Left ventricle myocardium inferior (tissue), 1 donor: Measurements from ENCODE around the gene CPA2. TPM values are rescaled to one million over a fixed set of nuclear protein-coding genes. Genes with fewer than 3 reads are reported as not detected.

Experiments
- DNase-seq: peaks from one replicate; pipeline ENCODE4 v3.0.0-alpha.2; 2020
- H3K27ac ChIP-seq: fragments of 200-600 bp; replicated peaks from 2 replicates; pipeline ENCODE4 v1.8.0; 2021
- H3K27me3 ChIP-seq: fragments of 200-600 bp; 2 replicates; pipeline ENCODE4 v1.8.0; 2021; ENCODE audit warnings: low read depth
- H3K36me3 ChIP-seq: fragments of 200-600 bp; 2 replicates; pipeline ENCODE4 v1.8.0; 2021
- H3K4me1 ChIP-seq: fragments of 200-600 bp; 2 replicates; pipeline ENCODE4 v1.8.0; 2021
- H3K4me3 ChIP-seq: fragments of 200-600 bp; 2 replicates; pipeline ENCODE4 v1.8.0; 2021; ENCODE audit warnings: mild to moderate bottlenecking, moderate library complexity
- H3K9me3 ChIP-seq: fragments of 200-600 bp; replicated peaks from 2 replicates; pipeline ENCODE4 v1.8.0; 2021
- intact Hi-C: fragments of 100-400 bp; cut with micrococcal nuclease; formaldehyde crosslinking; loops from one replicate; pipeline ENCODE4 v1.11.0; 2022
- total RNA-seq: library from RNA; stranded (reverse); fragmentation: NEBNext Ultra II Directional; extraction: Animal tissue kit (Norgen Biotek cat#: 25700); gene quantifications from one replicate; pipeline ENCODE4 v1.2.1, GENCODE V29; 2021
- TF ChIP-seq, protein P1 (sequence below): fragments of 200-600 bp; IDR thresholded peaks from 2 replicates; pipeline ENCODE4 v1.8.0; 2021; ENCODE audit warnings: antibody characterized with exemption, mild to moderate bottlenecking, borderline replicate concordance
- donor health status: DM: no; HTN: yes; CAD: no; lungs with severe emphysema.

CPA2 gene
- total RNA-seq, 1 donor from 2014 or later: not detected

DNA sequence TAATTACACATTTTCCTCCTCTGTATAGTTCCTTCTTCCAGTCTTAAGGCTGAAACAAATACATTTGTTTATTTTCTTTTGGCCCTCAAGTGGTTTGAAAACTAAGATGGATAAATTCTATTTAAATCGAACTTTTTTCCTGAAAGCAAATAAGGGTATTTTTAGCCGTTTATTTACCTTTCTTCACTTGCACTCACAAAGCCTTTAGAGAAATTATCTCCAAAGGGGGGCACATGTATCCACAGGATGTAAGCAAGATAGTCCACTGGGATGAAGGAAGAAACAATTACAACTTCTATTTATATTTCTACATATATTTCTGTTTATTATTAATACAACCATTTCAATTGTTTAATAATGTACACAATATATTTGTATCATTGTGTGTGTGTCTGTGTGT lies 36.5 kb downstream of the CPA2 start:
- no peak overlapping the region for H3K27ac ChIP-seq
- DNase-seq: no peak
- peaks cover 24% of the 10 kb centered on the region for H3K27me3 ChIP-seq
- no peaks in the 10 kb centered on the region for H3K36me3 ChIP-seq
- no peak overlapping the region for H3K4me3 ChIP-seq
- H3K9me3 ChIP-seq: no peaks in the 10 kb centered on the region
- TF ChIP-seq, protein P1, sequence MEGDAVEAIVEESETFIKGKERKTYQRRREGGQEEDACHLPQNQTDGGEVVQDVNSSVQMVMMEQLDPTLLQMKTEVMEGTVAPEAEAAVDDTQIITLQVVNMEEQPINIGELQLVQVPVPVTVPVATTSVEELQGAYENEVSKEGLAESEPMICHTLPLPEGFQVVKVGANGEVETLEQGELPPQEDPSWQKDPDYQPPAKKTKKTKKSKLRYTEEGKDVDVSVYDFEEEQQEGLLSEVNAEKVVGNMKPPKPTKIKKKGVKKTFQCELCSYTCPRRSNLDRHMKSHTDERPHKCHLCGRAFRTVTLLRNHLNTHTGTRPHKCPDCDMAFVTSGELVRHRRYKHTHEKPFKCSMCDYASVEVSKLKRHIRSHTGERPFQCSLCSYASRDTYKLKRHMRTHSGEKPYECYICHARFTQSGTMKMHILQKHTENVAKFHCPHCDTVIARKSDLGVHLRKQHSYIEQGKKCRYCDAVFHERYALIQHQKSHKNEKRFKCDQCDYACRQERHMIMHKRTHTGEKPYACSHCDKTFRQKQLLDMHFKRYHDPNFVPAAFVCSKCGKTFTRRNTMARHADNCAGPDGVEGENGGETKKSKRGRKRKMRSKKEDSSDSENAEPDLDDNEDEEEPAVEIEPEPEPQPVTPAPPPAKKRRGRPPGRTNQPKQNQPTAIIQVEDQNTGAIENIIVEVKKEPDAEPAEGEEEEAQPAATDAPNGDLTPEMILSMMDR: no peak
- no peaks in the 10 kb centered on the region for H3K4me1 ChIP-seq
- intact Hi-C loops: no loop called here

DNA sequence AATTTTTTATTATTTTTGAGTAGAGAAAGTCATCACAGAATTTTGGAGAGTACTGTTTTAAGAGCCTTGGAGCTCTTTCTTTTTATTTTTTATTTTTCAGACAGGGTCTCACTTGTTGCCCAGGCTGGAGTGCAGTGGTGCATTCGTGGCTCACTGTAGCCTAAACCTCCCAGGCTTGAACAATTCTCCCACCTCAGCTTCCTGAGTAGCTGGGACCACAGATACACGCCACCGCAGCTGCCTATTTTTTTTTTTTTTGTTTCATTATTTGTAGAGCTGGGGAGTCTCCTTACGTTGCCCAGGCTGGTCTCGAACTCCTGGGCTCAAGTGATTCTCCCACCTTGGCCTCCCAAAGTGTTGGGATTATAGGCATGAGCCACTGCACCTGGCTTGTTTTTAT lies 36.9 kb downstream of the CPA2 start:
- no peak for DNase-seq
- no peaks in the 10 kb centered on the region for H3K36me3 ChIP-seq
- no peak overlapping the region for H3K27ac ChIP-seq
- peaks cover 24% of the 10 kb centered on the region for H3K27me3 ChIP-seq
- TF ChIP-seq, protein P1: no peak
- no peaks in the 10 kb centered on the region for H3K9me3 ChIP-seq
- no peak overlapping the region for H3K4me3 ChIP-seq
- intact Hi-C loops: no loop called here
- H3K4me1 ChIP-seq: no peaks in the 10 kb centered on the region

GRCh38 chr7:130303982-130304381 lies 37.3 kb downstream of the CPA2 start:
- TF ChIP-seq, protein P1: no peak
- Histone ChIP-seq H3K27ac (no peak overlapping the region), H3K4me1 (no peaks in the 10 kb centered on the region), H3K4me3 (no peak overlapping the region), H3K27me3 (peaks cover 24% of the 10 kb centered on the region), H3K9me3 (no peaks in the 10 kb centered on the region), H3K36me3 (no peaks in the 10 kb centered on the region)
- intact Hi-C loops: no loop called here
- DNase-seq: no peak

DNA sequence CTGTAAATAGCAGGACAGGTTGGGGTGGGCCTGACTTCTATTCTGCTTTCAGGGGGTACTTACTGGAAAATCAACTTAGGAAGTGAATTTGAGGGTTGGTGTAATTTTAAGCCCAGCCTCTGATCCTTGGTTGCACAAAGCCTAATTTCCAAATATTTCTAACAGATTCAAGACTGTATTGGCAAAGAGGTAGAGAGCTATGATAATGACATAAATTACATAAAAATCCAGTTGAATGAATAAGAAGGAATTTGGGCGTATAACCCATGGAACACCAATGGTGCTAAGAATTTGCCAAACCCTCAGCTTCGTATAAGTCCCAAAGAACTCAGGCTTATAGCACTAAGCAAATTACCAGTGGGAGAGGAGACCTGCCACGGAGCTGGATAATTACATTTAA lies 38.2 kb downstream of the CPA2 start:
- no peak overlapping the region for H3K4me3 ChIP-seq
- H3K36me3 ChIP-seq: no peaks in the 10 kb centered on the region
- peaks cover 24% of the 10 kb centered on the region for H3K27me3 ChIP-seq
- DNase-seq: no peak
- TF ChIP-seq, protein P1: no peak
- H3K27ac ChIP-seq: no peak overlapping the region
- no peaks in the 10 kb centered on the region for H3K9me3 ChIP-seq
- intact Hi-C loops: no loop called here
- no peaks in the 10 kb centered on the region for H3K4me1 ChIP-seq

GRCh38 chr7:130305433-130306042 lies 38.9 kb downstream of the CPA2 start:
- H3K27me3 ChIP-seq: peaks cover 24% of the 10 kb centered on the region
- DNase-seq: no peak
- intact Hi-C loops: no loop called here
- no peaks in the 10 kb centered on the region for H3K4me1 ChIP-seq
- TF ChIP-seq, protein P1: no peak
- H3K36me3 ChIP-seq: no peaks in the 10 kb centered on the region
- no peaks in the 10 kb centered on the region for H3K9me3 ChIP-seq
- H3K4me3 ChIP-seq: no peak overlapping the region
- H3K27ac ChIP-seq: no peak overlapping the region
